OCI-LY1 (cell line): Measurements from ENCODE around the gene BMPER.

Source experiments
- H2AFZ ChIP-seq: fragments of 200-600 bp; sonication (generic), shearing (Covaris generic); 2 replicates; pipeline ENCODE4 v1.6.0; 2014; ENCODE audit warnings: antibody characterized with exemption, mild to moderate bottlenecking, low read length
- H3F3A ChIP-seq: fragments of 200-600 bp; sonication (generic), shearing (Covaris generic); 2 replicates; pipeline ENCODE4 v1.6.0; 2014; ENCODE audit warnings: mild to moderate bottlenecking, antibody characterized with exemption, low read length, moderate library complexity; ENCODE audit not compliant: insufficient read depth
- H3K27ac ChIP-seq: fragments of 200-600 bp; sonication (generic); 2 replicates; pipeline ENCODE4 v1.5.1; 2014; ENCODE audit warnings: low read length, mixed run types, mild to moderate bottlenecking, low read depth; ENCODE audit not compliant: poor library complexity, severe bottlenecking
- H3K27me3 ChIP-seq: fragments of 200-600 bp; sonication (generic); 2 replicates; pipeline ENCODE4 v1.6.0; 2014; ENCODE audit warnings: antibody characterized with exemption, mild to moderate bottlenecking, low read length, moderate library complexity; ENCODE audit not compliant: insufficient read depth
- H3K36me3 ChIP-seq: fragments of 200-600 bp; sonication (generic); 2 replicates; pipeline ENCODE4 v1.6.1; 2014; ENCODE audit warnings: mild to moderate bottlenecking, antibody characterized with exemption, low read length, moderate library complexity, mixed read lengths; ENCODE audit not compliant: insufficient read depth
- H3K4me1 ChIP-seq: fragments of 200-600 bp; sonication (generic); 2 replicates; pipeline ENCODE4 v1.5.1; 2014; ENCODE audit warnings: mild to moderate bottlenecking, low read length, moderate library complexity; ENCODE audit not compliant: insufficient read depth, severe bottlenecking
- H3K4me2 ChIP-seq: fragments of 200-600 bp; sonication (generic), shearing (Covaris generic); 2 replicates; pipeline ENCODE4 v1.6.1; 2014; ENCODE audit warnings: low read length
- H3K4me3 ChIP-seq: fragments of 200-600 bp; sonication (generic); 2 replicates; pipeline ENCODE4 v1.5.1; 2014; ENCODE audit warnings: low read length, low read depth, mild to moderate bottlenecking, mixed read lengths; ENCODE audit not compliant: poor library complexity, severe bottlenecking
- H3K79me2 ChIP-seq: fragments of 200-600 bp; shearing (Covaris generic); 2 replicates; pipeline ENCODE4 v1.6.1; 2016; ENCODE audit warnings: mixed run types, low read length, mixed read lengths; ENCODE audit not compliant: insufficient read depth
- H3K9ac ChIP-seq: fragments of 200-600 bp; sonication (generic), shearing (Covaris generic); 2 replicates; pipeline ENCODE4 v1.6.1; 2014; ENCODE audit warnings: mild to moderate bottlenecking, low read length, mixed read lengths
- H3K9me2 ChIP-seq: fragments of 200-600 bp; sonication (generic), shearing (Covaris generic); 2 replicates; pipeline ENCODE4 v1.6.1; 2014; ENCODE audit warnings: low read depth, mild to moderate bottlenecking, low read length, mixed read lengths
- H3K9me3 ChIP-seq: fragments of 200-600 bp; shearing (Covaris generic); 2 replicates; pipeline ENCODE4 v1.6.1; 2014; ENCODE audit warnings: low read length, mixed read lengths
- H4K20me1 ChIP-seq: fragments of 200-600 bp; sonication (generic), shearing (Covaris generic); 2 replicates; pipeline ENCODE4 v1.6.0; 2016; ENCODE audit warnings: mild to moderate bottlenecking, low read length; ENCODE audit not compliant: insufficient read depth
- EZH2 ChIP-seq: fragments of 200-600 bp; sonication (generic), shearing (Covaris generic); IDR thresholded peaks from 2 replicates; pipeline ENCODE4 v1.8.0; 2017; ENCODE audit warnings: borderline replicate concordance, mixed run types, mild to moderate bottlenecking, antibody characterized with exemption, low read length, moderate library complexity, mixed read lengths
- TF ChIP-seq, protein P1 (sequence below): fragments of 200-600 bp; sonication (generic), shearing (Covaris generic); IDR thresholded peaks from 2 replicates; pipeline ENCODE4 v1.5.1; 2017; ENCODE audit warnings: mild to moderate bottlenecking, antibody characterized with exemption, low read length, moderate library complexity, mixed read lengths

BMPER gene

DNA sequence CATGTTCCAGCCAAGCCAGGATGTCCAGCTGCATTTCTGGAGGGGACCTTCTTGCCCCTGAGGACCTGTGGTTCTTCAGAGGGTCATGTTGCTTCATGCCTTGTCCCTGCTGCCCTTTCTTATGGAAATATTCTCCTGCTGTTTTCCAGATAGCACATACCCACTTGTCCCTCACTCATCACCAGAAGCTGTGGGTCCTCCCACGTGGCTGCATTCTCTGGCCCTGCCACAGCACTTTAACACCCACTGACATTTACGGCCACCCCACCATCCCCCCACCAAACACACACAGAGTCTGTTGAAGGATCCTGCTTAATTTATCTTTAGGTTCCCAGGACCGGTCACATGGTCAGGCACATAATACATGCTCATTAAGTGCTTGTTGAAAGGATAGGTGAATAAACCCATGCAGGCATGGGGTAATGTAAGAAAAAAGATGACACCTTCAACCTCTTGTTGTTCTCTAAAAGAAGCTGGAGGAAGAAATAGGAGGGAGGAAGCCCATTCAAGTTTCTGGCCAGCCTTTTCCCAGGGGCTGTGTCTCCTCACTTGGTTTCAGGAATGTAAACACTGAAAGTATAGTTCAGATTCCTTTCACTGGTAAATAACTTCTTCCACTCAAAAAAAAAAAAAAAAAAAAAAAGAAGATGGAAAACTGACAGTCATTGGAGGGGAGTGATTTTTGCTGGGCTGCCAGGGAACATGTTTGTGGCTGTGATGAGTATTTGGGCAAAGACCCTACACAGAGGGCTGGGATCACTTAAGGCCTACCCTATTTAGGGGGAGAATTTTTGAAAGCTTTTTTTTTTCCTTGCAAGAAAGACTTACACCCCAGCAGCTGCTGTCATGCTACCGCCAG is 19.8 kb upstream of the BMPER start:
- no peaks in the 10 kb centered on the region for H3K36me3 ChIP-seq
- H3K79me2 ChIP-seq, result no peaks in the 10 kb centered on the region
- H3K9me2 ChIP-seq, result no peaks in the 10 kb centered on the region
- no peak overlapping the region for H3K27ac ChIP-seq
- H3K4me3 ChIP-seq, result no peak overlapping the region
- H3K4me1 ChIP-seq, result no peaks in the 10 kb centered on the region
- H3F3A ChIP-seq, result no peaks in the 10 kb centered on the region
- 0 out of 2 replicates have a peak, but pooled peaks cover 3% of the 10 kb centered on the region for H3K27me3 ChIP-seq
- H2AFZ ChIP-seq, result no peak overlapping the region
- TF ChIP-seq EZH2, result no peak
- TF ChIP-seq, protein P1, sequence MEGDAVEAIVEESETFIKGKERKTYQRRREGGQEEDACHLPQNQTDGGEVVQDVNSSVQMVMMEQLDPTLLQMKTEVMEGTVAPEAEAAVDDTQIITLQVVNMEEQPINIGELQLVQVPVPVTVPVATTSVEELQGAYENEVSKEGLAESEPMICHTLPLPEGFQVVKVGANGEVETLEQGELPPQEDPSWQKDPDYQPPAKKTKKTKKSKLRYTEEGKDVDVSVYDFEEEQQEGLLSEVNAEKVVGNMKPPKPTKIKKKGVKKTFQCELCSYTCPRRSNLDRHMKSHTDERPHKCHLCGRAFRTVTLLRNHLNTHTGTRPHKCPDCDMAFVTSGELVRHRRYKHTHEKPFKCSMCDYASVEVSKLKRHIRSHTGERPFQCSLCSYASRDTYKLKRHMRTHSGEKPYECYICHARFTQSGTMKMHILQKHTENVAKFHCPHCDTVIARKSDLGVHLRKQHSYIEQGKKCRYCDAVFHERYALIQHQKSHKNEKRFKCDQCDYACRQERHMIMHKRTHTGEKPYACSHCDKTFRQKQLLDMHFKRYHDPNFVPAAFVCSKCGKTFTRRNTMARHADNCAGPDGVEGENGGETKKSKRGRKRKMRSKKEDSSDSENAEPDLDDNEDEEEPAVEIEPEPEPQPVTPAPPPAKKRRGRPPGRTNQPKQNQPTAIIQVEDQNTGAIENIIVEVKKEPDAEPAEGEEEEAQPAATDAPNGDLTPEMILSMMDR, result no peak
- no peak overlapping the region for H3K4me2 ChIP-seq
- no peaks in the 10 kb centered on the region for H4K20me1 ChIP-seq
- no peak overlapping the region for H3K9ac ChIP-seq
- H3K9me3 ChIP-seq, result no peaks in the 10 kb centered on the region

DNA sequence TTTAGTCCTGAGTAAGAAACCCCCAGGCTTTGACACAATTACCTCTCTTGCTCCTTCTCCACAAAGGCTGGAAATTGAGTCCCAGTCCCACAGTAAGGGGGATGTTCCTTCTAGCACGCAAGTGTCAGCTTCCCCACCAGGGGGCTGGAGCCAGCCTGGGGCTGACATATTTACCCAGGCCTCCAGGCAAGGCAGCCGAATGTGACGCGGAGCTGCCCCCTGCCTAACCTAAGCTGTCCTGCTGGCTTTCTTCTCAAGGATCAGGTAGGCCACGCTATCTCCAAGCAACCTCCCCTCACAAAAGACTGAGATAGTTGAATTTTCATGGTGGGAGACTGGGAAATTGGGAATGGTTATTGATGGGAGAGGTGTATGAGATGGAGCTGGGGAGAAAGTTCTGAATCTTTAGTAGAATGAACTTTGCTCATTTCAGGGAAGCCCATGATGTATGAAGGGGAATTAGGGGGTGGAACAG is 19.2 kb upstream of the BMPER start:
- Histone ChIP-seq H3K79me2 (no peaks in the 10 kb centered on the region), H3K9me2 (no peaks in the 10 kb centered on the region), H3K4me3 (no peak overlapping the region), H3K9me3 (no peaks in the 10 kb centered on the region), H3K27me3 (0 out of 2 replicates have a peak, but pooled peaks cover 3% of the 10 kb centered on the region), H3K4me1 (no peaks in the 10 kb centered on the region), H3K36me3 (no peaks in the 10 kb centered on the region), H2AFZ (no peak overlapping the region), H3K27ac (no peak overlapping the region), H3K9ac (no peak overlapping the region), H4K20me1 (no peaks in the 10 kb centered on the region), H3F3A (no peaks in the 10 kb centered on the region), H3K4me2 (no peak overlapping the region)
- no peak for TF ChIP-seq EZH2
- TF ChIP-seq, protein P1, result peak; percentile 27; the same call in 1 of the 2 replicates

DNA sequence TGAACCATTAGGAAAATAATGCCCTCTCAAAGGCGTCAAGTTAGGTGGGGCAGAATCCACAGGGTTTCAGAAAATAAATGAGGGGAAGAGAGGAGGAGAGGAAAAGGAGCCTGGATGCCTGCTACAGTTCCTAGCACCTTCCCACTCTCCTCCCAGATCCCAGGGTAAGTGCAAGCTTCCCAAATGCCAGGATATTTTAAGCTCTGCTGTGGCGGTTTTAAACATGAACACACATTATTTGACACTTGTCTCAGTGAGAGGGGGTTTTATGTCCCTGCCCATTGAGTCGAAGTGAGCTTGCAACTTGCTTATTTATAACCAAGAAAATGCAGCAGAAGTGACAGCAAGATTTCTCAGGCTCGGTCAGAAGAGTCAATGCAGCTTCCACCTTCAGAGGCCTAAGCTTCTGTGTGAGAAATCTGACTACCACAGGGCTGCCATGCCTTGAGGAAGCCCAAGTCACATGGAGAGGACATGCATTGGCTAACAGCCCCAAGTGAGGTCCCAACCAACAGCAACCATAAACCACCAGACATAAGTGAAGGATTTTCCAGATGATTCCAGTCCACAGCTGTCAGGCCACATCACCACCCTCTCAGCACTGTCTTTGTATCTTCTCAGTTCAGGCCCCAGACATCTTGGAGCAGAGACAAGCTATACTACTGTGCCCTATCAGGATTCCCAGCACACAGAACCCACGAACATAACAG is 17.9 kb upstream of the BMPER start:
- H3K9me3 ChIP-seq, result no peaks in the 10 kb centered on the region
- no peak for TF ChIP-seq EZH2
- TF ChIP-seq, protein P1, result no peak
- H3K9me2 ChIP-seq, result no peaks in the 10 kb centered on the region
- no peaks in the 10 kb centered on the region for H3K4me1 ChIP-seq
- 0 out of 2 replicates have a peak, but pooled peaks cover 3% of the 10 kb centered on the region for H3K27me3 ChIP-seq
- no peak overlapping the region for H3K9ac ChIP-seq
- no peak overlapping the region for H3K4me3 ChIP-seq
- no peaks in the 10 kb centered on the region for H3F3A ChIP-seq
- H3K27ac ChIP-seq, result no peak overlapping the region
- H4K20me1 ChIP-seq, result no peaks in the 10 kb centered on the region
- H3K79me2 ChIP-seq, result no peaks in the 10 kb centered on the region
- H3K36me3 ChIP-seq, result no peaks in the 10 kb centered on the region
- H3K4me2 ChIP-seq, result no peak overlapping the region
- H2AFZ ChIP-seq, result no peak overlapping the region
